ENCODE data around the gene CTNNAL1. TPM values are rescaled to one million over a fixed set of nuclear protein-coding genes. Genes with fewer than 3 reads are reported as not detected.

Gene CTNNAL1
- total and polyA plus RNA-seq, 9 of the 15 experiments (the other 6 are each of a cell fraction or from before 2014, with no cell fraction given): 23.2 to 78.0 (median 46.7) TPM

DNA sequence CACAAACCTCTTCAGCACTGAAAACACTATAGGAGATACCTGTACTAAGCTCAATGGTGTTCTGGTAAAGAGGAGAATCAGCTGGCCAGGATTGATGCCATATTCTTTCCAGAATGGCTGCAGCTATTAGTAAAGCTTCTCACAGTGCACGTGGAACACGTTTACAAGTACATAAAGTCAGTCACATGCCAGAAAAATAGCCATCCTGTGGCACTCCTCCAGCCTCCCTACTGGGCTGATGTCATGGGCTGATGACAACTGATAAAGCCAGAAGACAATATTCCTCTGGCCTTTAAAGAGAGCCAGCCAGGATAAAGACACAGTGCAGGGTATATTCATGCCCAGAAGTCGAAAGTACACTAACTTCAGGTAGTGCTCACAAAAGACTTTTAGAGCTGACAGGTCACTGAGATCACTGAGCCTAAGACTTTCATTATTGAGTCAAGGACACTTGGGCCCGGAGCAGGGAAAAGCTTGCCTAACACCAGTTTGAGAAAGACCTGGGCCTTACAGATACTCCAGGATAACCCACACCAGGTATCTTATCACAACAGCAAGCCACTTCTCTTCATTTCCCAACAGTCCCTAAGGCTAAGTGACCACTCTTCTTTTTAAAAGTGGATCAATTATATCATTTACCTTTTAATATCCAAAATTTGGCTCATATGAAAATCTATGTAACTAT is 49.7 kb downstream of the CTNNAL1 start:
- in situ Hi-C loops (cut with MboI): no loop called here
- Histone ChIP-seq H3K9me1 (ENCODE audit: control insufficient read depth, insufficient read depth, low read length) (no peaks in the 10 kb centered on the region), H3K27me3 (ENCODE audit: control insufficient read depth in 2 of 2, insufficient read depth in 2 of 2, low read length in 2 of 2) (no peaks in the 10 kb centered on the region), H2AFZ (ENCODE audit: low read depth, low read length) (peak overlapping the region; percentile 71), H3K27ac (ENCODE audit: extremely low read depth, low read depth, low read length) (peak overlapping the region; percentile 59), H3K79me2 (ENCODE audit: control insufficient read depth, insufficient read depth, low read length) (no peaks in the 10 kb centered on the region), H4K20me1 (replicated peaks; ENCODE audit: control insufficient read depth, insufficient read depth, low read length) (no peaks in the 10 kb centered on the region), H3K4me3 (no peak overlapping the region), H3K4me2 (ENCODE audit: insufficient read depth, low read length) (peak overlapping the region; percentile 60), H3K9me3 (replicated peaks; ENCODE audit: control insufficient read depth, insufficient read depth, low read depth, low read length) (no peaks in the 10 kb centered on the region), H3K36me3 (ENCODE audit: control insufficient read depth, insufficient read depth, low read length) (peaks cover 25% of the 10 kb centered on the region), H3K9ac (ENCODE audit: insufficient read depth in 1 of 2, low read depth in 2 of 2, low read length in 2 of 2) (peak overlapping the region in 1 of 2 experiments; percentile 28; a peak in 1 of 4 replicates), H3K4me1 (replicated peaks in 1 of 2; ENCODE audit: control insufficient read depth in 2 of 2, insufficient read depth in 2 of 2, low read length in 2 of 2) (peaks cover 0 to 12% of the 10 kb centered on the region in 2 experiments; a peak in 2 of 5 replicates)
- DNase-seq (ENCODE audit: extremely low read depth in 1 of 4, low spot score in 3 of 4) (peak; percentile 21 to 75 (median 42)), FAIRE-seq (peak; percentile 93), ATAC-seq (peak; percentile 95)
- no TSS peak for BruUV-seq (replicated peaks)
- intact Hi-C loops (cut with micrococcal nuclease): no loop called here
- ChIA-PET POLR2A (interaction anchor here (0.9 to 1.6 kb wide), 4 partner anchors 9 to 17 kb away, joined by 3 to 9 read pairs (median 6); no protein-coding TSS in a partner anchor), CTCF (ENCODE audit: low intra/inter-chr PET ratio) (no interaction called here)
- 2% methylated on average over 4 of the region's 4 CpGs for WGBS (ENCODE audit: insufficient coverage, low coverage, missing lambda C conversion rate)
- TF ChIP-seq, protein P1, sequence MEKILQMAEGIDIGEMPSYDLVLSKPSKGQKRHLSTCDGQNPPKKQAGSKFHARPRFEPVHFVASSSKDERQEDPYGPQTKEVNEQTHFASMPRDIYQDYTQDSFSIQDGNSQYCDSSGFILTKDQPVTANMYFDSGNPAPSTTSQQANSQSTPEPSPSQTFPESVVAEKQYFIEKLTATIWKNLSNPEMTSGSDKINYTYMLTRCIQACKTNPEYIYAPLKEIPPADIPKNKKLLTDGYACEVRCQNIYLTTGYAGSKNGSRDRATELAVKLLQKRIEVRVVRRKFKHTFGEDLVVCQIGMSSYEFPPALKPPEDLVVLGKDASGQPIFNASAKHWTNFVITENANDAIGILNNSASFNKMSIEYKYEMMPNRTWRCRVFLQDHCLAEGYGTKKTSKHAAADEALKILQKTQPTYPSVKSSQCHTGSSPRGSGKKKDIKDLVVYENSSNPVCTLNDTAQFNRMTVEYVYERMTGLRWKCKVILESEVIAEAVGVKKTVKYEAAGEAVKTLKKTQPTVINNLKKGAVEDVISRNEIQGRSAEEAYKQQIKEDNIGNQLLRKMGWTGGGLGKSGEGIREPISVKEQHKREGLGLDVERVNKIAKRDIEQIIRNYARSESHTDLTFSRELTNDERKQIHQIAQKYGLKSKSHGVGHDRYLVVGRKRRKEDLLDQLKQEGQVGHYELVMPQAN (IDR thresholded peaks at IDR 0.05; ENCODE audit: borderline replicate concordance): no peak
- TF ChIP-seq ADNP (tag; IDR thresholded peaks at IDR 0.05) (no peak), ZC3H11A (IDR thresholded peaks at IDR 0.05; ENCODE audit: low read depth, low read length) (no peak), CTBP1 (IDR thresholded peaks at IDR 0.05; ENCODE audit: borderline replicate concordance) (peak; percentile 73; the same call in 1 of the 2 replicates), ZNF644 (tag; IDR thresholded peaks at IDR 0.05; ENCODE audit: low read depth) (0 out of 2 replicates have a peak, but pooled peaks have one; percentile 48), RBM25 (IDR thresholded peaks at IDR 0.05; ENCODE audit: low read depth, low read length, severe bottlenecking) (no peak), ZNF212 (CRISPR knock-in tag; IDR thresholded peaks at IDR 0.05) (no peak), ZNF143 (CRISPR knock-in tag; IDR thresholded peaks at IDR 0.05) (no peak), SP2 (IDR thresholded peaks at IDR 0.05; ENCODE audit: extremely low read depth, low read depth, low read length, poor library complexity, severe bottlenecking) (no peak), CBFA2T3 (IDR thresholded peaks at IDR 0.05) (peak; percentile 74), SRSF3 (IDR thresholded peaks at IDR 0.05; ENCODE audit: insufficient read depth, low read length) (no peak), CBX2 (IDR thresholded peaks at IDR 0.05; ENCODE audit: insufficient read depth, low read length, poor library complexity, severe bottlenecking) (no peak), RBFOX2 (IDR thresholded peaks at IDR 0.05; ENCODE audit: low read depth, low read length) (no peak), ZNF134 (CRISPR knock-in tag; conservative IDR thresholded peaks at IDR 0.05) (no peak), NEUROD1 (IDR thresholded peaks at IDR 0.05; ENCODE audit: borderline replicate concordance, low read depth, low read length, partially characterized antibody) (no peak)
- TF ChIP-seq, protein P2, sequence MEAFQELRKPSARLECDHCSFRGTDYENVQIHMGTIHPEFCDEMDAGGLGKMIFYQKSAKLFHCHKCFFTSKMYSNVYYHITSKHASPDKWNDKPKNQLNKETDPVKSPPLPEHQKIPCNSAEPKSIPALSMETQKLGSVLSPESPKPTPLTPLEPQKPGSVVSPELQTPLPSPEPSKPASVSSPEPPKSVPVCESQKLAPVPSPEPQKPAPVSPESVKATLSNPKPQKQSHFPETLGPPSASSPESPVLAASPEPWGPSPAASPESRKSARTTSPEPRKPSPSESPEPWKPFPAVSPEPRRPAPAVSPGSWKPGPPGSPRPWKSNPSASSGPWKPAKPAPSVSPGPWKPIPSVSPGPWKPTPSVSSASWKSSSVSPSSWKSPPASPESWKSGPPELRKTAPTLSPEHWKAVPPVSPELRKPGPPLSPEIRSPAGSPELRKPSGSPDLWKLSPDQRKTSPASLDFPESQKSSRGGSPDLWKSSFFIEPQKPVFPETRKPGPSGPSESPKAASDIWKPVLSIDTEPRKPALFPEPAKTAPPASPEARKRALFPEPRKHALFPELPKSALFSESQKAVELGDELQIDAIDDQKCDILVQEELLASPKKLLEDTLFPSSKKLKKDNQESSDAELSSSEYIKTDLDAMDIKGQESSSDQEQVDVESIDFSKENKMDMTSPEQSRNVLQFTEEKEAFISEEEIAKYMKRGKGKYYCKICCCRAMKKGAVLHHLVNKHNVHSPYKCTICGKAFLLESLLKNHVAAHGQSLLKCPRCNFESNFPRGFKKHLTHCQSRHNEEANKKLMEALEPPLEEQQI (IDR thresholded peaks at IDR 0.05): no peak; the same call in 1 of the 2 replicates
- TF ChIP-seq, protein P3, sequence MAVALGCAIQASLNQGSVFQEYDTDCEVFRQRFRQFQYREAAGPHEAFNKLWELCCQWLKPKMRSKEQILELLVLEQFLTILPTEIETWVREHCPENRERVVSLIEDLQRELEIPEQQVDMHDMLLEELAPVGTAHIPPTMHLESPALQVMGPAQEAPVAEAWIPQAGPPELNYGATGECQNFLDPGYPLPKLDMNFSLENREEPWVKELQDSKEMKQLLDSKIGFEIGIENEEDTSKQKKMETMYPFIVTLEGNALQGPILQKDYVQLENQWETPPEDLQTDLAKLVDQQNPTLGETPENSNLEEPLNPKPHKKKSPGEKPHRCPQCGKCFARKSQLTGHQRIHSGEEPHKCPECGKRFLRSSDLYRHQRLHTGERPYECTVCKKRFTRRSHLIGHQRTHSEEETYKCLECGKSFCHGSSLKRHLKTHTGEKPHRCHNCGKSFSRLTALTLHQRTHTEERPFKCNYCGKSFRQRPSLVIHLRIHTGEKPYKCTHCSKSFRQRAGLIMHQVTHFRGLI (CRISPR knock-in tag; IDR thresholded peaks at IDR 0.05): no peak
